Measurements from ENCODE around the gene IL1RL2.

- TF ChIP-seq CTCF (conservative IDR thresholded peaks at IDR 0.05; ENCODE audit: low read depth, low read length) (peak; percentile 97), EZH2 (IDR thresholded peaks at IDR 0.05; ENCODE audit: borderline replicate concordance, low read depth, low read length, poor library complexity, severe bottlenecking) (no peak)
Observed at GRCh38 chr2:102240640-102241370, 54.0 kb downstream of the IL1RL2 start.
